ENCODE measurements around the gene CNIH1. TPM values are rescaled to one million over a fixed set of nuclear protein-coding genes. Genes with fewer than 3 reads are reported as not detected.
A peak's percentile ranks its signal among the peaks of the same experiment; 100 is the strongest.

CNIH1 gene
- total RNA-seq = 100 to 1,000 TPM in 3 of 9 donors, 10 to 100 TPM in 6; 71.5 to 143 (median 94.5) TPM
- polyA plus RNA-seq = 100 to 1,000 TPM in 1 of 2 donors, 10 to 100 TPM in 1; 40.3 to 190 TPM
- long read RNA-seq, donor 1, full-length matches to known transcripts = 80 of 85 reads
- long read RNA-seq, donor 1, partial matches to known transcripts = 1 of 85 reads
- long read RNA-seq, donor 1, other reads (novel, unspliced or antisense) = 4 of 85 reads
- long read RNA-seq, donor 2, full-length matches to known transcripts = 245 of 249 reads
- long read RNA-seq, donor 2, partial matches to known transcripts = 1 of 249 reads
- long read RNA-seq, donor 2, other reads (novel, unspliced or antisense) = 3 of 249 reads
- long read RNA-seq, donor 3, full-length matches to known transcripts = 53 of 54 reads
- long read RNA-seq, donor 3, partial matches to known transcripts = 0 of 54 reads
- long read RNA-seq, donor 3, other reads (novel, unspliced or antisense) = 1 of 54 reads

- peaks cover 0 to 1% (median 0%) of the 10 kb centered on the region in 9 donors for H3K36me3 ChIP-seq
- intact Hi-C loops (cut with DNase I) = loop anchor here in 4 of 10 donors (1.0 to 5.0 kb wide), 2 partner anchors 46 to 47 kb away; partner anchors contain the start of gene GMFB (in 4 of the 4)
- H3K27ac ChIP-seq = peak within 1 kb of the TSS; percentile 77 to 96 (median 90)
- H3K27me3 ChIP-seq = no peaks in the 10 kb centered on the region
- TF ChIP-seq POLR2A (IDR thresholded peaks at IDR 0.05) (peak in 1 of 2 donors; percentile 53), CTCF (IDR thresholded peaks at IDR 0.05) (peak; percentile 86 to 99 (median 96))
- ATAC-seq = peak; percentile 97 to 99 (median 99)
- peaks cover 0 to 56% (median 21%) of the 10 kb centered on the region in 12 donors for H3K4me1 ChIP-seq
- no peaks in the 10 kb centered on the region for H3K9me3 ChIP-seq
- H3K4me3 ChIP-seq = peak within 1 kb of the TSS; percentile 57 to 99 (median 69)
- peak; percentile 91 to 97 (median 93) for DNase-seq
- 1% methylated on average over 82 to 100 of the region's 100 CpGs for WGBS, 4 donors
Observed at GRCh38 chr14:54440873-54441868, at the start of gene CNIH1. Gene CNIH1 (minus strand): TSS chr14:54441374. CDS start chr14:54441327, 47 bp downstream.

GRCh38 chr14:54490445-54491175, 49.4 kb upstream of the CNIH1 start:
- Histone ChIP-seq H3K4me1 (peaks cover 0 to 43% (median 25%) of the 10 kb centered on the region in 12 donors), H3K36me3 (no peaks in the 10 kb centered on the region), H3K27ac (no peak overlapping the region), H3K9me3 (no peaks in the 10 kb centered on the region), H3K27me3 (no peaks in the 10 kb centered on the region), H3K4me3 (no peak overlapping the region)
- DNase-seq = no peak
- 29 to 37% (median 36%) methylated on average over 3 of the region's 3 CpGs for WGBS, 4 donors
- TF ChIP-seq CTCF (IDR thresholded peaks at IDR 0.05) (no peak), POLR2A (IDR thresholded peaks at IDR 0.05) (no peak)
- intact Hi-C loops (cut with DNase I) = no loop called here
- ATAC-seq = no peak

- H3K4me1 ChIP-seq = peaks cover 0 to 50% (median 26%) of the 10 kb centered on the region in 12 donors
- TF ChIP-seq POLR2A (IDR thresholded peaks at IDR 0.05) (no peak), CTCF (IDR thresholded peaks at IDR 0.05) (no peak)
- intact Hi-C loops (cut with DNase I) = loop anchor here in 4 of 10 donors (1.0 to 5.0 kb wide), 3 partner anchors 19 to 48 kb away; partner anchors contain the start of genes CNIH1 (in 3 of the 4) and CGRRF1 (in 2 of the 4)
Observed at GRCh38 chr14:54489731-54490444, 48.7 kb upstream of the CNIH1 start.

More at GRCh38 chr14:54489731-54490444, 48.7 kb upstream of the CNIH1 start:
- Histone ChIP-seq H3K4me3 (peak overlapping the region in 9 of 12 donors; percentile 62 to 95 (median 82)), H3K27me3 (no peaks in the 10 kb centered on the region), H3K27ac (peak overlapping the region in 11 of 12 donors; percentile 87 to 99 (median 96)), H3K36me3 (no peaks in the 10 kb centered on the region), H3K9me3 (no peaks in the 10 kb centered on the region)
- 95 to 96% (median 96%) methylated on average over 4 of the region's 4 CpGs for WGBS, 4 donors
- no peak for DNase-seq
- no peak for ATAC-seq
